ENCODE results near the gene SEC14L2. TPM values are rescaled to one million over a fixed set of nuclear protein-coding genes. Genes with fewer than 3 reads are reported as not detected.
A peak's percentile ranks its signal among the peaks of the same experiment; 100 is the strongest.

The SEC14L2 gene
- total RNA-seq, 1 experiment from 2014 or later: 8.2 TPM

GRCh38 chr22:30453731-30454510, 57.1 kb downstream of the SEC14L2 start:
- Histone ChIP-seq H2BK20ac (ENCODE audit: low read depth, low read length, poor library complexity, severe bottlenecking) (no peak overlapping the region), H2BK120ac (ENCODE audit: low read depth, low read length, poor library complexity, severe bottlenecking) (no peak overlapping the region), H3K79me2 (ENCODE audit: insufficient read depth, low read length) (no peaks in the 10 kb centered on the region), H2BK15ac (ENCODE audit: low read depth, low read length) (no peak overlapping the region), H4K91ac (ENCODE audit: insufficient read length, low read depth, low read length) (no peak overlapping the region), H3T11ph (ENCODE audit: low read length) (no peak overlapping the region), H3K23ac (ENCODE audit: insufficient read length, low read depth, low read length) (no peak overlapping the region), H2AFZ (ENCODE audit: low read length) (no peak overlapping the region), H3K27me3 (ENCODE audit: insufficient read depth, low read length) (no peaks in the 10 kb centered on the region), H3K9me3 (ENCODE audit: control insufficient read depth, low read depth, low read length) (no peaks in the 10 kb centered on the region), H3K79me1 (ENCODE audit: insufficient read depth, low read depth, low read length, poor library complexity, severe bottlenecking) (no peaks in the 10 kb centered on the region), H3K56ac (ENCODE audit: insufficient read length, low read depth, low read length) (no peak overlapping the region), H4K5ac (ENCODE audit: insufficient read length, low read depth, low read length) (no peak overlapping the region), H3K18ac (ENCODE audit: insufficient read length, low read depth, low read length) (no peak overlapping the region), H2AK5ac (ENCODE audit: insufficient read length, low read length) (no peak overlapping the region), H2BK12ac (ENCODE audit: insufficient read length, low read depth, low read length) (no peak overlapping the region), H3K9ac (ENCODE audit: extremely low read depth, insufficient read length, low read length) (no peak overlapping the region), H2BK5ac (ENCODE audit: insufficient read length, low read length) (no peak overlapping the region), H4K8ac (replicated peaks; ENCODE audit: insufficient read length, low read depth, low read length) (no peak overlapping the region), H3K4me1 (ENCODE audit: insufficient read depth, low read length) (no peaks in the 10 kb centered on the region), H4K20me1 (ENCODE audit: control insufficient read depth, insufficient read depth, insufficient read length) (no peaks in the 10 kb centered on the region), H3K4me2 (ENCODE audit: insufficient read depth, insufficient read length, low read length) (no peak overlapping the region), H3K27ac (ENCODE audit: insufficient read length, low read depth, low read length) (no peak overlapping the region), H3K23me2 (ENCODE audit: insufficient read length, low read depth, low read length, poor library complexity, severe bottlenecking) (no peaks in the 10 kb centered on the region), H3K4ac (ENCODE audit: low read depth, low read length) (no peak overlapping the region), H3K14ac (ENCODE audit: insufficient read depth, low read length) (no peak overlapping the region)
- peaks cover 7% of the 10 kb centered on the region for H3K27me3 Mint-ChIP-seq (ENCODE audit: low read depth)
- no peaks in the 10 kb centered on the region for H3K9me3 Mint-ChIP-seq
- no CpG with 5 or more reads among the region's 6 CpGs for WGBS (ENCODE audit: extremely low coverage, insufficient read length, low lambda C conversion rate)
- DNase-seq: no peak
- no peak overlapping the region for H3K4me3 Mint-ChIP-seq
- peak; percentile 35; the same call in 2 of the 3 replicates for TF ChIP-seq CTCF (conservative IDR thresholded peaks at IDR 0.05)
- H3K27ac Mint-ChIP-seq: peak overlapping the region in 1 of 3 experiments; percentile 61; a peak in 2 of 7 replicates
- H3K4me1 Mint-ChIP-seq: no peaks in the 10 kb centered on the region
- no peaks in the 10 kb centered on the region for H3K36me3 Mint-ChIP-seq (ENCODE audit: insufficient read depth in 1 of 3, low read depth in 3 of 3)
